ENCODE measurements around the gene GLIS2.
"Not testable (repeated sequence)": the region's sequence is repeated elsewhere in the genome, so short reads cannot be mapped to it uniquely, and the experiment has no call there.

GLIS2 gene

DNA sequence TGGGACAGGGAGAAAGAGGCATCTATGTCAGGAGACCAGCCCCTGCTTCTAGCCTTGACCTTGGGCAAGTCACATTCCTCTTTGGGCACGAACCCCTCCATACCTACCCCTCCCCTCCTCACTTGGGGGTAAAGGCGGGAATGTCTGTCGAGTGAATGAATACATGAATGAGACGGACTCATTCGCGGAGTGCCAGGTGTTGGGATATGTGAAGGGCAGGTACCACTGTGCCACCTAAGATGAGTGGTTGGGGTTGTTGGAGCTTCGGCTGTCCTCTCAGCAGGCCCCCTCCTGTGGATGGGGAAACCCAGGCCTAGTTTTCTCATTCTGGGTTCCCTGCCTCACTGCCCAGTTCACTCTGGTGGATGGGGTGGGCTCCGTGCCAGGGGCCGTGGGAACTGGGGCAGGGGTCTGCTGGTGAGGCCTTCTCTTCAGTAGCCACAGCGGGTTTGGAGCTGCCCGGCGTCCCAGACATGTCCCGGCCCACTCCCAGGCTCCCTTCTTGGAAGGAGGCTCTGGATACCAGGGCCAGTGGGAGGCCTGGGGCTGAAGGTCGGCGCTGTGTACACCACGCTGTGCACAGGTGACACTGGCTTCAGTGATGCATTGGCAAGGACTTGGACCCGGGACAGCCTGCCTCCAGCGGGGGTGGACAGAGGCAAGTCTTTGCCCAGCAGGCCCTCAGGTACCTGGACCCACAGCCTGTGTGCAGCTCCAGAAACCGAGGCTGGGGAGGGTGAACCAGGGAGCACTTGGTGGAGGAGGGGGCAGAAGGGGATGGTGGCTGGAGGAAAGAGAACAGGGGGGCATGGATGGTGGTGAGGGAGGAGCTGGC lies 5.6 kb downstream of the GLIS2 start:
- no peak for DNase-seq

DNA sequence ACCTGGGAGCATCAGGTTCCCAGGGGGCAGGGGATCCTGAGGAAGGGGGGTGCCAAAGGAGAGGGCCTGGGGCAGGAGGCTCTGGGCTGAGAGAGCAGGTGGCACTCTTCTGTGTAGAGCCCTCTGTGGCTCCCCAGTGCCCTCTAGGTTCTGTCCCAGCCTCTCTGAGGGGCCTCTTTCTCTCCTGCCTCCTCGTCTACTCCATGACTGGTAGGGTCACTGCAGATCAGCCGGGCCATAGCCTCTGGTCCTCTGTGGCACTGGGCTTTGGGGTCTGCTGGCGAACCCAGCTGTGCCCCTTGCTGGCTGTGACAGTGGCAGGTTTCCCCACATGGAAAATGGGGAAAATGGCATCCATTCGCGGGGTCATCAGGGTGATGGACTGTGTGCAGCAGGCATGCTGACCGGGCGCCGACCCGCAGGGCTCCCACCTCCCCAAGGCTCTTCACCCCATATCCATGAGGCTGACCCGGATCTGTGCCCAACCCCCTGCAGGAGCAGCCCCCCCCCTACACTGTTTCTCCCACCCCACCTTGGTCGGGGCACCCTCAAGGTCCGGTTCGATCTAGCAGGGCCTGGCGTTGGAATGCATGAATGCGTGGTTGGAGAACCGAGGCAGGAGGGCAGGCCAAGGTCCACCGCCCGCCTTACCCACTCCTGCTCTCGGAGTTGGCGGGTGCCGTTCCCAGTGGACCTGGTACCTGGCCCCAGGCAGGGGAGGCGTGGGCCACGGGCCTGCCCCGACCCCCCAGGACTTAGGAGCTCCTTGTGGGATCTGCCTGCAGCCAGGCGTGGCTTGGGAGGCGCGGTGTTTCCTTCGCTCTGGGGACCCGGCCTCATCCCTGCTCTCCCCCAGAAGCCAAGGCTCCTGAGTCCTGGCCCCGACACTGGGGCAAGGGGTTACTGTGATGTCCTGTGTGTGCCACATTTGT lies 6.5 kb downstream of the GLIS2 start:
- DNase-seq = no peak

DNA sequence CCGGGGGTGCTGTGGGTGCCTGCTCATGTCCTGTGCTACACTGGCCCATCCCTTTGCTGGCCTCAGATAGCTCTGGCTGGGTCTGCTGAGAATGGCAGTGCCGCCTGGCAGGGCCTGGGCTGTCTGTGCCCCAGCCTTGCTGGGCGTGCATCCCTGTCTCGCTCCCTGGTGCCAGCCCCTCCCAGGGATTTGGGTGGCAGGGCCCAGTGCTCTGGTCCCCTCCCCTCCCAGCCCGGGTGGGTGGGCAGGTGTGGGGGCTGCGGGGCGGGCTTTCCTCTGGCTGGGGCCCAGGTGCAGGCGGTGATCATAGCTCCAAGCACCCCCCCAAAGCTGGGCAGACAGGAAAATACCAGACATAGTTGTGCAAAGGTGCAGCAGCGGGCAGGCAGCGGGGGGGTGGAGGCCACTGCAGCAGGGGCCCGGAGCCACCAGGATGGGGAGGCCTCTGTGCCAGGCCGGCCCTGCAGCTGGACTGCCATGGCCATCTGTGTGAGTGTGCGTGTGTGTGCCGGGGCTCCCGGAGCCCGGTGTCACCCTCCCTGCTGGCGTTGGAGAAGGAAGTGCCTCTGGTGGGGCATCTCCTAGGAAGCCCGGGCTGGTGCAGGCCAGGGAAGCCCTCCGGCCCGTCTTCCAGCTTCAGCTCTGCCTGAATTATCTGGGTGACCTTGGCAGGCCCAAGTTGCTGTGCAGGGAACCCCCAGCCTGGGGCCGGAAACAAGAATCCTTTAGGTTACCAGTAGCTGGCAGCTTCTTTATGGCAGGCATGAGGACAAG lies 7.4 kb downstream of the GLIS2 start:
- DNase-seq = peak; percentile 1

DNA sequence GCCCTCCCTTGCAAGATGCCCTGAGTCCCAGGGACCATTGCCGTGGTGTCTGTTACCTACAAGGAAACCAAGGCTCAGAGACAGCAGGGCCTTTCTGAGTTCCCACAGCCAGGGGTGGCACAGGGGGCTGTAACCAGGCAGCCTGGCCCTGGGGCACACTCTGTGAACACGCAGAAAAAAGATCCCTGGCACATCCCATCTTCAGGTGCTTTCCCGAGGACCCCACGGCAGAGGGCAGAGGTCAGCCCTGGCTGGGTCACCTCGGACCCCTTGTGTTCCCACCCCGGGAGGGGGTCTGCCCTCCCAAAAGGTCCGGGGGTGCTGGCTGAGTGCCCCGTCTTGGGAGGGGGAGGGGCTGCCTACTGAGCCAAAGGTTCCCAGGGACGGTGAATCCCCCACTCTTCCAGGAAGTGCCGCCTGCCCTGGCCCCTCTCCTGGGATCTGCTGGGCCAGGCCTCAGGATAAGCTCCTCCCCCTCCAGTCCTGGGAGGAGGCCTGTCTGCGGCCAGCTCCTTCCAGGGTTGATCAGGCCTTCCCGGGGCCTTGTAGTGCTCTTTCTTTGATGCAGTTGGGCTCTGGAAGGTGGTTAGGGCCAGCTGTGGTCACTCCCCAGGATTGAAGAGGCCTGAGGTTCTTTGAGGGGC lies 8.1 kb downstream of the GLIS2 start:
- peak; percentile 1 for DNase-seq

DNA sequence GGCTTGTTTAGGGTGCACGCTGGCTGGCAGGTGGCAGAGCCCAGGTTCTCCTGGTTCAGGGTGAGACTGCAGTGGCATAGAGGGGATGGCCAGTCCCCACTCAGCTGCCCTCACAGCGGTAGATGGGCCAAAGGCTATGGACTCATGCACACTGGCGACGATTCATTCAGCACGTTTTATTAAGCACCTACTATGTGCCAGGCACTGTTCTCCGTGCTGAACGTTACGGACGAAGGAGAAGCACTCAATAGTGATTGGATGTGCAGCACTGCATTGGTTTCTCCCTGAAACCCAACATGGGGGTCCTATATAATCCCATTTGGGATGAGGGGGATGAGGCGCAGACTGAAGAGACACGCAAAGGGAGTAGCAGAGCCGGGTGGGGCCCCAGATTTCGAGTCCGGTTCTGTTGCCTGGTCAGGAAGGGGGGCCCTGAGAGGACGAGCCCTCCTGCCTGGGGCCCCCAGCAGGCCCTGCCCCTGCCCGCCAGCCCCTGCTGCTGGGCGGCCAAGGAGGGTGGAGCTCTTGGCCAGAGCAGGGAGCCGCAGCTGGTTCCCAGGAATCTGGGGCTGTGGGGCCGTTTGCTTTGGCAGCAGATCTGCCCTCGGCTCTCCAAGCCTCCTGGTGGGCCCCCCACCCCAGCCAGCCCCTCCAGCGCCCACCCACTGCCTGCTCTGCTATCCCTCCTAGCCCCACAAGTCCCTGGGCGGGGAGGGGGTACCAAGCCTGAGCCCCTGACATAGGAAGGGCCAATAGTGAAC lies 8.8 kb downstream of the GLIS2 start:
- DNase-seq = no peak

DNA sequence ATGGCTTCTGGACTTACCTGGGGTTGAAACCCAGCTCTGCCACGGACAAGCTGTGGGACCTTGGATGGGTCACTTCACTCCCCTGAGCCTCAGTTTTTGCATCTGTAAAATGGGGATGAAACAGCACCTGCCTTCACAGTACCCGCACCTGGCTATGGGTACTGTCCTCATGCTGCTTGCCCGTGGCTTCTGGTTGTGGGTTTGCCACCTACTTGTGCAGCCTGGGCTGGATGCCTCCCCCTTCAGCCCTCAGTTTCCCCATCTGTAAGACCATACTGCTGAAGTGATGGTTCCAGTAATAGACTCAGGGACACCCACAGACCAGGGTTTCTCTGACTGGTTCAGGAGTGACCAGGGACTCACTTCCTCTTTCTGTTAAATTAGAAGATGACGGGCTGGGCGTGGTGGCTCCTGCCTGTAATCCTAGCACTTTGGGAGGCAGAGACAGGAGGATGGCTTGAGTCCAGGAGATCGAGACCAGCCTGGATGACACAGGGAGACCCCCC lies 9.4 kb downstream of the GLIS2 start:
- DNase-seq = peak; percentile 1

DNA sequence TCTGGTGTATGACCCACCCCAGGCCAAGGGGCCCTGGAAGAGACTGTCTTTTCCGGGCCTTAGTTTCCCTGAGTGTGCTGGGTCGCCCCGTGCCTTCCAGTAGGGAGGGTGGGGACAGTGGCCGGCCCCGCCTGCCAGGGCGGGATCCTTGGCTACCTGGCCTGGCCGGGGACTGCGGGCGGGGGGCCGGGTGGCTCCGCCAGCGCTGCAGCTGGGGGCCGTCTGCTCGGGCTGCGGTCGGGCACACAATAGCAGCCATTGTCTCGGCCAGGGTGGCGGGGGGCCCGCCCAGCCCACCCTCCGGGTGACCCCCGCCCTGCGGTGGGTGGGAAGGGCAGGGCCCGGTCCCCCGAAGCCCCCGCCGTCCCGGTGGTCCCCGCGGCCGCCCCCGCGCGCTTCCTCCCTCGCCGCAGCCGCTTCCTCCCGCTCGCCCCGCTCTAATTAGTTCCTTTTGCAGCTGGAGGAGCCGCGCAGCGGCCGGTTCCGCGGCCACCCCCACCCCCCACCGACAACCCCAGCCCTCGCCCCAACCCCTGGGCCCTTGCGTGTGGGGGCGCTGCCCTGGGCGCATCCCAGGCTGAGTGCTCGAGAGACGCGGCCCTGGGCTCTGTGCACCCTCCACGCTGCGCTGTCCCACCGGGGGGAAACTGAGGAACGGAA lies 11.6 kb downstream of the GLIS2 start:
- DNase-seq = no peak

DNA sequence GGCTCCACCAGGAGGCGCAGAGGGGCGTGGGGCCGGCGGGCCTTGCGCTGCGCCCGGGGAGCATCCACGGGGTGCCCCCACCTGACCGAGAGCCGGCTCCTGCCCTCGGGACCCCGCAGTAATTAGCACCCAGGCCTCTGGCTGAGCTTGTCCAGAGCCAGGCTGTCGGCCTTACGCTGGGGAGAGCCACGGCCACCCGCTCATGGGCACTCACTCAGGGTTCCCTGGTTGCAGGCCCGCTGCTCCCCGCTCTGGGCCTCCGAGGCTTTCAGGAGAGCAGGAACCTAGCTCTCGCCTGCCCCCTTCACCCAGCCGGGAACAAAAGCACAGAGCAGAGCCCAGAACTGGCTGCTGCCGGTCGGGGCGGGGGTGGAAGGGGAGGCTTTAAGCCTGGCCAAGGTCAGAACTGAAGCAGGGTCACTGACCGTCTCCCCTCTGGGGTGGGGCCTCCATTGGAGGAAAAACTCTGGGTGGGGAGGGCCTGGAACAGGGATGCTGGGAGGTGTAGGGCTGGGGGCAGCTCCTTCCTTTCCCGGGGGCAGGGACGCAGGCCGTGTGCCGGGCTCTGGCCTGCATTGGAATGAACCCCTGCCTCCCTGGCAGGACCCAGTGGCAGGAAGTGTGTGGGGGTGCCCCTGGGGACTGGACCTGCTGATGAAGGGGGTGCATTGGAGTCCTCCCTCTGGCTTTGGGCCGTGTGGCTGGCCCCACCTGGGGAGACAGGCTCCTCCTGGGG lies 12.3 kb downstream of the GLIS2 start:
- peak; percentile 74 for DNase-seq

DNA sequence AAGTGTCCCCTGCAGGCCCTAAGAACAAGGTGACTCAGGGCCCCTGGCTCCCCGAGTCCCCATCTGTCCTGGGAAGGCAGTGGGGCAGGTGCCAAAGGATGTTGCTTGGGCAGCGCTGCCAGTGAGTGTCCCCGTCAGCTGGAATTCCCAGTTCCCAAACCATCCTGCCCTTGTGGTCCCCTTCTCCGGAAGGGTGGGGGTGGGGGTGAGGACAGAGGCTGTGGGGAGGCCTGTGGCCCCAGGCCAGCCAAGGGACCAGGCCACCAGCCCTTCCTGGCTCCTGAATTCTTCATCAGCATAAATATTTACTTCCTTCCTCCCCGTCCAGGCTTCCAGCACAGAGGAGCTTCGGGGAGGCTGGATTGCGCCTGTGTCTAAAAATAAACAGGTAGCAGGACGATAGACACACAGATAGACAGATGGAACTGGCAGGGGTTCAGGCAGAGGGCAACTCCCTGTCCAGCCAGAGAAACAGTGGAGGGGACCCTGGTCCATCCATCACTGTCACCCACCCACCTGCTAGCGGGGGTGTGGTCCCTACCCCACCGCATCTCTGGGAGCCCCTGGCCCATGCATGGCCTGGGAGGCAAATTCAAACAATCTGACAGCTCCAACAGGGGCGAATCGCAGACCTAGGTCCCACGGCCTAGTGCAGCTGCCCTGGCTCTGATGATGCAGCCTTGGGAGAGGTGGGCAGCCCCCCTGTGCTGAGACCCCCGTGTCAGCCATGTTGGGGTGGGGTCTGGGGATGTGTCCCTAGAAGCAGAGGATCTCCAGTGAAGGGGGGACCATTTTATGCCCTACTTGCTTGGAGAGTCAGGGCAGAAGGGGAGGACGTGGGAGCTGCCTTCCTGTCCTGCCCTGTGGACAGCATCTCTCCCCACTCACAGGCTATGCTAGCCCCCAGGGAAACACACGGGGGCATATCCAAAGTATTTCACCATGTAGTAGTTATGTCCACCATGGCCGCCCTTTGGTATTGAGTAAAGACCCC lies 13.2 kb downstream of the GLIS2 start:
- DNase-seq = no peak

DNA sequence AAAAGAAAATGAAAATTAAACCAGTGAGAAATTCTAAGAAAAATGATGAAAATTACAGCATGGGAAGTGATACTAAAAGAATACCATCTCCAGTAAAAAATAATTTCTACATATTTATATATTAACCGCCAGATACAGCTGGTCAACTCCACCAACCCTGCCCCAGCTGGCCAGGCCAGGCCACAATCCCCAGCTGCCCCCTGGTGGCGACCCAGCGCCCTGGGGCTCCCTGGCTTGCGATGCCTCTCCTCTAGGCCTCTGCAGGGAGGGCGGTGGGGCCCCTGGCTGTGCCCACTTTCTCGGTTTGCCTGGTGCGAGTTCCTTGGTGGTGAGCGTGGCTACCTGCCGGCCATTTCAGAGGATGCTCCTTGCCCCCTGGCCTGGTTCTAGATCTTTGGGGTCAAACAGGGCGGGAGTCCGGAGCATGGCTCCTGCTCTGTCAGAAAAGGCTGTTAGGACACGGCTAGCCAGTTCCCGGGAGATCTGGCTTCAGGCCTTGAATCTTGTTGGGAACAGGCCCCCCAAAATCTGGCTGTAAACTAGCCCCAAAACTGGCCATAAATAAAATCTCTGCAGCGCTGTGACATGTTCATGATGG lies 14.5 kb downstream of the GLIS2 start:
- DNase-seq = peak; percentile 82

DNA sequence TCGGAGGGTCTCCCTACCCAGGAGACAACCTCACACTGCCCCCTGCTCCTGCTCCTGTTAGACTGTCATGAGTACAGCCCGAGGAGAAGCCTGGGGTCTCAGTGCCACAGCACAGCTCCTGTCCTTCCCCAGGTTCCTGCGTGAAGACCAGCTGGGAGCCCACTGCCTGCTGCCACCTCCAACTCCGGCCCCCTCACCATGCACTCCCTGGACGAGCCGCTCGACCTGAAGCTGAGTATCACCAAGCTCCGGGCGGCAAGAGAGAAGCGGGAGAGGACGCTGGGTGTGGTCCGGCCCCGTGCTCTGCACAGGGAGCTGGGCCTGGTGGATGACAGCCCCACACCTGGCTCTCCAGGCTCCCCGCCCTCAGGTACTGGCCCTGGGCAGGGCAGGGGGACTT lies 16.2 kb downstream of the GLIS2 start:
- no peak for DNase-seq

DNA sequence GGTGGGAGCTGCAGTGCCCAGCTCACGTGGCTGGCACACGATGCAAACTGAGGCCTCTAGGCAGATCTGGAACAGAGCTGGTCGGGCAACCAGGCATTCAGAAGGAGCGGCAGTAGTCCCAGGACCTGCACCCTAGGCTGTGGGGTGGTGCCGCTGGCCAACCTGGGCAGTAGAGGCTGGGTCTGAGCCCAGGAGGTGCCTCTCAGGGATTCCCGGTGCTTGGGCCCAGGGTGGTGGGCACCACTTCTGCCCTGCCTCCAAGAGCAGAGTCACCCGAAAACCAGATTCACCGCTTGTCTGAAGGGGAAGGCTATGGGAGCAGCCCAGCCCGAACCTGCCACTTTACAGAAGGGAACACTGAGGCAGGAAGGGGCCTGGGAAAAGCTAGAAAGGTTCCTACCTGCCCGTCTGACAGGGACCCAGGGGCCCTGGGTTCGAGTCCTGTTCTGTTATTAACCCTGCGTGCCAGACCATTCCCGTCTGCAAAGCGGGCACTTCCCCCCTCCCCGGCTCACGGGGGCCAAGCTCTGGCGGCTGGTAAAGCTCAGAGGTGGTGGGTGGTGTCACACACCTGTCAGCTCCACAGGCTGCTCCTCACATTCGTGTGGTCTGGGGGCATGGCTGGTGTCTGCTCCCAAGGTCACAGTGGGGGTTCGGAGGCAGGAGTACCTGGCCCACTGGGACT lies 16.9 kb downstream of the GLIS2 start:
- no peak for DNase-seq

DNA sequence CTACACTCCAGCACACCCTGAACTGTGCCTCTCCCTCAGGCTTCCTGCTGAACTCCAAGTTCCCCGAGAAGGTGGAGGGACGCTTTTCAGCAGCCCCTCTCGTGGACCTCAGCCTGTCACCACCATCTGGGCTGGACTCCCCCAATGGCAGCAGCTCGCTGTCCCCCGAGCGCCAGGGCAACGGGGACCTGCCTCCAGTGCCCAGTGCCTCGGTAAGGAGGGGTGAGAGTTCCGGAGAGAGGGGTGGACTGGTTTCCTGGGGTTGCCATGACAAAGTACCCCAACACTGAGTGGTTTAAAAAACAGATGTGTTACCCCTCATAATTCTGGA lies 17.4 kb downstream of the GLIS2 start:
- no peak for DNase-seq

DNA sequence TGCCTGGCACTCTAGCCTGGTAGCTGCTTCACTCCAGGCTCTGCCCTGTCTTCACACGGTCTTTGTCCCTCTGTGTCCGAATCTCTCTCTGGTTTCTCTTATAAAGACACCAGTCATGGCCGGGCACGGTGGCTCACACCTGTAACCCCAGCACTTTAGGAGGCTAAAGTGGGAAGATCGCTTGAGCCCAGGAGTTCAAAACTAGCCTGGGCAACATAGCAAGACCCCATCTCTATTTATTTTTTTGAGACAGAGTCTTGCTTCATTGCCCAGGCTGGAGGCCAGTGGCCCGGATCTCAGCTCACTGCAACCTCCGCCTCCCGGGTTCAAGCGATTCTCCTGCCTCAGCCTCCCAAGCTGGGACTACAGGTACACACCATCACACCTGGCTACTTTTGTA lies 17.8 kb downstream of the GLIS2 start:
- DNase-seq = not testable (repeated sequence)

DNA sequence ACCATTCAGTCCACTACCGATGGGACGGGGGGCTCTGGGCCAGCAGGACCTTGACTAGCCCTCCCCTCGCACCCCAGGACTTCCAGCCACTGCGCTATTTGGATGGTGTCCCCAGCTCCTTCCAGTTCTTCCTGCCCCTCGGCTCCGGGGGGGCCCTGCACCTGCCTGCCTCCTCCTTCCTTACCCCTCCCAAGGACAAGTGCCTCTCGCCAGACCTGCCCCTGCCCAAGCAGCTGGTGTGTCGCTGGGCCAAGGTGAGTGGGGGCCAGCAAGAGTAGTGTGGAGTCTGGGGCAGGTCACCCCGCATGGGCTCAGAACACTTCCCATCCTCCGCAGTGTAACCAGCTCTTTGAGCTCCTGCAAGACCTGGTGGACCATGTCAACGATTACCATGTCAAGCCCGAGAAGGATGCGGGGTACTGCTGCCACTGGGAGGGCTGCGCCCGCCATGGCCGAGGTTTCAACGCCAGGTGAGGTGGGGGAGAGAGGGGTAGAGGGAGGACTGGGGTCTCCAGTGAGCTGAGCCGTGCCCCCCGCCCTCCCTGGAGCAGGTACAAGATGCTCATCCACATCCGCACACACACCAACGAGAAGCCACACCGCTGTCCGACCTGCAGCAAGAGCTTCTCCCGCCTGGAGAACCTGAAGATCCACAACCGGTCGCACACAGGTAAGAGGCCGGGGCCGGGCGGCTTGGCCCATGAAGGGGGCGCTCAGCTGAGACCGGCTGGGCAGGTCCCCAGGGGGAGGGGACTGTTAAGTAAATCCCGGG lies 19.0 kb downstream of the GLIS2 start:
- no peak for DNase-seq

DNA sequence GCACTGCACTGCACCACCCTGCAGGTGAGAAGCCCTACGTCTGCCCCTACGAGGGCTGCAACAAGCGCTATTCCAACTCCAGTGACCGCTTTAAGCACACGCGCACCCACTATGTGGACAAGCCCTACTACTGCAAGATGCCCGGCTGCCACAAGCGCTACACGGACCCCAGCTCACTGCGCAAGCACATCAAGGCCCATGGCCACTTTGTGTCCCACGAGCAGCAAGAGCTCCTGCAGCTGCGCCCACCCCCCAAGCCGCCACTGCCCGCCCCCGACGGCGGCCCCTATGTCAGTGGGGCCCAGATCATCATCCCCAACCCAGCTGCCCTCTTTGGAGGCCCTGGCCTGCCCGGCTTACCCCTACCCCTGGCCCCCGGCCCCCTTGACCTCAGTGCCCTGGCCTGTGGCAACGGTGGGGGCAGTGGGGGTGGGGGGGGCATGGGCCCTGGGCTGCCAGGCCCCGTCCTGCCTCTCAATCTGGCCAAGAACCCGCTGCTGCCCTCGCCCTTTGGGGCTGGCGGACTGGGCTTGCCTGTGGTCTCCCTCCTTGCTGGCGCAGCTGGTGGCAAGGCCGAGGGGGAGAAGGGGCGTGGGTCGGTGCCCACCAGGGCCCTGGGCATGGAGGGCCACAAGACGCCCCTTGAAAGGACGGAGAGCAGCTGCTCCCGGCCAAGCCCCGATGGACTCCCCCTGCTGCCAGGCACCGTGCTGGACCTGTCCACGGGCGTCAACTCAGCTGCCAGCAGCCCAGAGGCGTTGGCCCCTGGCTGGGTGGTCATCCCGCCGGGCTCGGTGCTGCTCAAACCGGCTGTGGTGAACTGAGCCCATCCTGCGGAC lies 21.1 kb downstream of the GLIS2 start:
- no peak for DNase-seq
